Activated CD8-positive, alpha-beta T cell treated with anti-CD3 and anti-CD28 coated beads, Interleukin-2, amount 10 ng/mL, durations not matched to agents 7 days and 5 days (primary cell): ENCODE measurements around the gene FEM1C. TPM values are rescaled to one million over a fixed set of nuclear protein-coding genes. Genes with fewer than 3 reads are reported as not detected.

Experiments used
- ATAC-seq: fragments of 150-1000 bp; cut with Tn5 transposase; one replicate; pipeline ENCODE4 v1.10.0; 2021; ENCODE audit warnings: moderate library complexity
- CTCF ChIA-PET: fragments of 350-600 bp; sonication (Branson Sonifier 250); formaldehyde crosslinking; loops from one replicate; lab custom pipeline; 2021; ENCODE audit warnings: antibody characterized with exemption; lab: Charles Lee
- POLR2A ChIA-PET: fragments of 350-600 bp; sonication (Branson Sonifier 250); formaldehyde crosslinking; loops from one replicate; lab custom pipeline; 2021; ENCODE audit warnings: antibody characterized with exemption; lab: Charles Lee
- DNase-seq: peaks from one replicate; pipeline ENCODE4 v3.0.0-alpha.2; 2020
- H3K27ac Mint-ChIP-seq: one replicate; pipeline ENCODE4 v1.8.0; 2021; ENCODE audit warnings: mild to moderate bottlenecking, mixed read lengths
- H3K27me3 Mint-ChIP-seq: one replicate; pipeline ENCODE4 v1.8.0; 2021; ENCODE audit warnings: low read depth, mixed read lengths
- H3K36me3 Mint-ChIP-seq: one replicate; pipeline ENCODE4 v1.8.0; 2021; ENCODE audit warnings: low read depth, mixed read lengths
- H3K4me1 Mint-ChIP-seq: one replicate; pipeline ENCODE4 v1.8.0; 2021; ENCODE audit warnings: low read depth, mixed read lengths
- H3K4me3 Mint-ChIP-seq: one replicate; pipeline ENCODE4 v1.8.0; 2021; ENCODE audit warnings: mild to moderate bottlenecking, mixed read lengths
- H3K9me3 Mint-ChIP-seq: one replicate; pipeline ENCODE4 v1.8.0; 2022; ENCODE audit warnings: mixed read lengths; ENCODE audit not compliant: insufficient read depth
- total RNA-seq, 2 experiments: library from RNA; stranded (reverse); gene quantifications; one replicate each; pipeline ENCODE4 v1.2.3, GENCODE V29; 2021

Gene FEM1C
- total RNA-seq, 2 experiments from 2014 or later = 13.6 to 15.0 TPM

GRCh38 chr5:115541611-115542010, 3.0 kb downstream of the FEM1C start:
- no peak for DNase-seq
- ChIA-PET CTCF (interaction anchor here (1.0 kb wide), 1 partner anchor 117 kb away, joined by 3 read pairs; no protein-coding TSS in a partner anchor), POLR2A (no interaction called here)
- H3K4me3 Mint-ChIP-seq = peak overlapping the region; percentile 99
- H3K27me3 Mint-ChIP-seq = no peaks in the 10 kb centered on the region
- no peak overlapping the region for H3K27ac Mint-ChIP-seq
- H3K36me3 Mint-ChIP-seq = peaks cover 75% of the 10 kb centered on the region
- H3K4me1 Mint-ChIP-seq = peaks cover 61% of the 10 kb centered on the region
- H3K9me3 Mint-ChIP-seq = no peaks in the 10 kb centered on the region
- ATAC-seq = no peak

- H3K36me3 Mint-ChIP-seq = peaks cover 70% of the 10 kb centered on the region
- CTCF ChIA-PET = no interaction called here
- DNase-seq = no peak
- H3K4me3 Mint-ChIP-seq = no peak overlapping the region
- POLR2A ChIA-PET = interaction anchor here (2.1 kb wide), 1 partner anchor 8 kb away, joined by 10 read pairs; the partner anchor contains the start of gene FEM1C
- ATAC-seq = no peak
- no peaks in the 10 kb centered on the region for H3K9me3 Mint-ChIP-seq
- H3K27ac Mint-ChIP-seq = no peak overlapping the region
- H3K4me1 Mint-ChIP-seq = peaks cover 58% of the 10 kb centered on the region
- no peaks in the 10 kb centered on the region for H3K27me3 Mint-ChIP-seq
Measured at GRCh38 chr5:115535479-115536035, 9.0 kb downstream of the FEM1C start.

- H3K9me3 Mint-ChIP-seq = no peaks in the 10 kb centered on the region
- DNase-seq = no peak
- H3K4me1 Mint-ChIP-seq = peaks cover 33% of the 10 kb centered on the region
- peaks cover 57% of the 10 kb centered on the region for H3K36me3 Mint-ChIP-seq
- CTCF ChIA-PET = no interaction called here
- H3K27ac Mint-ChIP-seq = no peak overlapping the region
- no peak for ATAC-seq
- POLR2A ChIA-PET = no interaction called here
- no peaks in the 10 kb centered on the region for H3K27me3 Mint-ChIP-seq
- H3K4me3 Mint-ChIP-seq = no peak overlapping the region
Measured at GRCh38 chr5:115532517-115532916, 12.1 kb downstream of the FEM1C start.

- Mint-ChIP-seq H3K4me3 (no peak overlapping the region), H3K27ac (no peak overlapping the region), H3K9me3 (no peaks in the 10 kb centered on the region), H3K4me1 (peaks cover 28% of the 10 kb centered on the region), H3K27me3 (no peaks in the 10 kb centered on the region), H3K36me3 (peaks cover 54% of the 10 kb centered on the region)
- no peak for DNase-seq
- ChIA-PET POLR2A (no interaction called here), CTCF (interaction anchor here (1.3 kb wide), 1 partner anchor 9 kb away, joined by 4 read pairs; no protein-coding TSS in a partner anchor)
- ATAC-seq = no peak
Measured at GRCh38 chr5:115531787-115532367, 12.7 kb downstream of the FEM1C start.

- no peak for ATAC-seq
- ChIA-PET POLR2A (no interaction called here), CTCF (interaction anchor here (1.3 kb wide), 1 partner anchor 8 kb away, joined by 4 read pairs; no protein-coding TSS in a partner anchor)
- Mint-ChIP-seq H3K36me3 (peaks cover 51% of the 10 kb centered on the region), H3K9me3 (no peaks in the 10 kb centered on the region), H3K27ac (no peak overlapping the region), H3K4me1 (peaks cover 23% of the 10 kb centered on the region), H3K4me3 (no peak overlapping the region), H3K27me3 (no peaks in the 10 kb centered on the region)
- no peak for DNase-seq
Measured at GRCh38 chr5:115531380-115531779, 13.2 kb downstream of the FEM1C start.

GRCh38 chr5:115530426-115530825, 14.1 kb downstream of the FEM1C start:
- ChIA-PET CTCF (interaction anchor here (1.3 kb wide), 1 partner anchor 7 kb away, joined by 4 read pairs; no protein-coding TSS in a partner anchor), POLR2A (no interaction called here)
- H3K36me3 Mint-ChIP-seq = peaks cover 45% of the 10 kb centered on the region
- H3K4me1 Mint-ChIP-seq = peaks cover 17% of the 10 kb centered on the region
- no peak overlapping the region for H3K27ac Mint-ChIP-seq
- no peaks in the 10 kb centered on the region for H3K27me3 Mint-ChIP-seq
- no peak for ATAC-seq
- H3K9me3 Mint-ChIP-seq = no peaks in the 10 kb centered on the region
- no peak for DNase-seq
- H3K4me3 Mint-ChIP-seq = no peak overlapping the region

GRCh38 chr5:115526604-115527003, 18.0 kb downstream of the FEM1C start:
- Mint-ChIP-seq H3K4me1 (peaks cover 17% of the 10 kb centered on the region), H3K36me3 (peaks cover 52% of the 10 kb centered on the region), H3K27ac (no peak overlapping the region), H3K9me3 (no peaks in the 10 kb centered on the region), H3K27me3 (no peaks in the 10 kb centered on the region), H3K4me3 (no peak overlapping the region)
- CTCF ChIA-PET = no interaction called here
- ATAC-seq (no peak), DNase-seq (no peak)
- POLR2A ChIA-PET = interaction anchor here (0.9 kb wide), 1 partner anchor 17 kb away, joined by 3 read pairs; the partner anchor contains the start of gene FEM1C

GRCh38 chr5:115524199-115524847, 20.3 kb downstream of the FEM1C start:
- Mint-ChIP-seq H3K27me3 (no peaks in the 10 kb centered on the region), H3K27ac (no peak overlapping the region), H3K9me3 (no peaks in the 10 kb centered on the region), H3K4me1 (peaks cover 14% of the 10 kb centered on the region), H3K36me3 (peaks cover 51% of the 10 kb centered on the region), H3K4me3 (no peak overlapping the region)
- ChIA-PET CTCF (interaction anchor here (0.8 to 1.3 kb wide), 2 partner anchors 9 to 13 kb away, joined by 3 to 5 read pairs; no protein-coding TSS in a partner anchor), POLR2A (interaction anchor here (0.5 to 1.2 kb wide), 2 partner anchors 19 to 20 kb away, joined by 3 read pairs; partner anchors contain the start of gene FEM1C)
- no peak for ATAC-seq
- no peak for DNase-seq

- H3K4me1 Mint-ChIP-seq = peaks cover 14% of the 10 kb centered on the region
- no peaks in the 10 kb centered on the region for H3K9me3 Mint-ChIP-seq
- no peak overlapping the region for H3K4me3 Mint-ChIP-seq
- CTCF ChIA-PET = interaction anchor here (1.0 to 1.5 kb wide), 3 partner anchors 8 to 214 kb away, joined by 3 to 5 read pairs (median 4); no protein-coding TSS in a partner anchor
- POLR2A ChIA-PET = interaction anchor here (1.4 kb wide), 1 partner anchor 21 kb away, joined by 4 read pairs; no protein-coding TSS in a partner anchor
- H3K27ac Mint-ChIP-seq = peak overlapping the region; percentile 53
- H3K36me3 Mint-ChIP-seq = peaks cover 45% of the 10 kb centered on the region
- ATAC-seq (no peak), DNase-seq (no peak)
- no peaks in the 10 kb centered on the region for H3K27me3 Mint-ChIP-seq
Measured at GRCh38 chr5:115522832-115523403, 21.7 kb downstream of the FEM1C start.

- H3K4me1 Mint-ChIP-seq = peaks cover 14% of the 10 kb centered on the region
- DNase-seq = no peak
- no peak overlapping the region for H3K27ac Mint-ChIP-seq
- peaks cover 43% of the 10 kb centered on the region for H3K36me3 Mint-ChIP-seq
- H3K9me3 Mint-ChIP-seq = peaks cover 3% of the 10 kb centered on the region
- H3K4me3 Mint-ChIP-seq = no peak overlapping the region
- no peak for ATAC-seq
- ChIA-PET CTCF (no interaction called here), POLR2A (no interaction called here)
- no peaks in the 10 kb centered on the region for H3K27me3 Mint-ChIP-seq
Measured at GRCh38 chr5:115520191-115520590, 24.4 kb downstream of the FEM1C start.

- DNase-seq (no peak), ATAC-seq (no peak)
- peaks cover 17% of the 10 kb centered on the region for H3K36me3 Mint-ChIP-seq
- POLR2A ChIA-PET = no interaction called here
- no peak overlapping the region for H3K27ac Mint-ChIP-seq
- no peaks in the 10 kb centered on the region for H3K27me3 Mint-ChIP-seq
- H3K4me3 Mint-ChIP-seq = no peak overlapping the region
- no peaks in the 10 kb centered on the region for H3K4me1 Mint-ChIP-seq
- peaks cover 3% of the 10 kb centered on the region for H3K9me3 Mint-ChIP-seq
- CTCF ChIA-PET = no interaction called here
Measured at GRCh38 chr5:115516372-115516771, 28.2 kb downstream of the FEM1C start.
